ENCODE data around the gene ZNF418. TPM values are rescaled to one million over a fixed set of nuclear protein-coding genes. Genes with fewer than 3 reads are reported as not detected.

ZNF418 gene
- total RNA-seq, 1 experiment from 2014 or later: 0.04 TPM

DNA sequence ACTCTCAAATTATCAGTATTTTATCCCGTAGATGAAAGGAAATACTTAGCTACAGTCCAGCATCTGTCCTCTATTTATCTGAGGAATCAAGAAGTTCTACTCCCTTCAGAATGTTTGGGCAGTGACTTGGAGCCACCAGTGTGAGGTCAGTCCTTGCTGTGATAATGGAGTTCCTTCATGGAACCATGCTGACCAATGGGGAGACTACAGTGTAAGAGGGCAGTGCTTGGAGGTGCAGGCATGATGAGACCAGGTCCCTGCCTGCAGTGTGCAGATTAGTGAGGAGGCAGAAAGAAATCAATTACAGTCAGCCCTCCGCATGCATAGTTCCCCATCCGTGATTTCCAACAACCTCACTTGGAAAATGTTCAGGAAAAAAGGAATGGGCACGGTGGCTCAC is 39.2 kb upstream of the ZNF418 start, which contains the start of gene C19orf18:
C19orf18 (minus strand) TSS at position 101 of the 400 bp plus-strand sequence. CDS start 102 bp downstream, outside the sequence.
- no peak for TF ChIP-seq EZH2 (IDR thresholded peaks at IDR 0.05; ENCODE audit: low read length, unreplicated experiment)
- TF ChIP-seq, protein P1, sequence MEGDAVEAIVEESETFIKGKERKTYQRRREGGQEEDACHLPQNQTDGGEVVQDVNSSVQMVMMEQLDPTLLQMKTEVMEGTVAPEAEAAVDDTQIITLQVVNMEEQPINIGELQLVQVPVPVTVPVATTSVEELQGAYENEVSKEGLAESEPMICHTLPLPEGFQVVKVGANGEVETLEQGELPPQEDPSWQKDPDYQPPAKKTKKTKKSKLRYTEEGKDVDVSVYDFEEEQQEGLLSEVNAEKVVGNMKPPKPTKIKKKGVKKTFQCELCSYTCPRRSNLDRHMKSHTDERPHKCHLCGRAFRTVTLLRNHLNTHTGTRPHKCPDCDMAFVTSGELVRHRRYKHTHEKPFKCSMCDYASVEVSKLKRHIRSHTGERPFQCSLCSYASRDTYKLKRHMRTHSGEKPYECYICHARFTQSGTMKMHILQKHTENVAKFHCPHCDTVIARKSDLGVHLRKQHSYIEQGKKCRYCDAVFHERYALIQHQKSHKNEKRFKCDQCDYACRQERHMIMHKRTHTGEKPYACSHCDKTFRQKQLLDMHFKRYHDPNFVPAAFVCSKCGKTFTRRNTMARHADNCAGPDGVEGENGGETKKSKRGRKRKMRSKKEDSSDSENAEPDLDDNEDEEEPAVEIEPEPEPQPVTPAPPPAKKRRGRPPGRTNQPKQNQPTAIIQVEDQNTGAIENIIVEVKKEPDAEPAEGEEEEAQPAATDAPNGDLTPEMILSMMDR (conservative IDR thresholded peaks at IDR 0.05; ENCODE audit: low read depth, low read length): no peak
- TF ChIP-seq EZH2phosphoT487 (IDR thresholded peaks at IDR 0.05; ENCODE audit: borderline replicate concordance, low read length): no peak
- Histone ChIP-seq H3K27me3 (ENCODE audit: low read length) (no peaks in the 10 kb centered on the region), H3K9me3 (ENCODE audit: low read length) (peaks cover 81% of the 10 kb centered on the region), H3K4me3 (ENCODE audit: low read length) (no peak within 1 kb of the TSS; the same call in 1 of the 2 replicates), H2AFZ (ENCODE audit: low read length) (no peak within 1 kb of the TSS), H3K9me2 (replicated peaks; ENCODE audit: low read length) (no peaks in the 10 kb centered on the region), H3K36me3 (ENCODE audit: low read depth, low read length) (peaks cover 36% of the 10 kb centered on the region), H3K9ac (ENCODE audit: low read length) (no peak within 1 kb of the TSS), H3K79me2 (ENCODE audit: low read length) (no peaks in the 10 kb centered on the region), H4K20me1 (ENCODE audit: low read length) (no peaks in the 10 kb centered on the region), H3K27ac (ENCODE audit: low read length) (no peak within 1 kb of the TSS), H3F3A (ENCODE audit: low read length, unreplicated experiment) (no peaks in the 10 kb centered on the region), H3K4me1 (ENCODE audit: insufficient read depth, low read length) (no peaks in the 10 kb centered on the region), H3K4me2 (ENCODE audit: low read length) (no peak within 1 kb of the TSS)
- POLR2A ChIA-PET (ENCODE audit: unreplicated experiment): no interaction called here
- intact Hi-C loops (cut with micrococcal nuclease): no loop called here
- BruUV-seq (replicated peaks): no TSS peak
- no peak for ATAC-seq
- no peak for DNase-seq
- CTCF ChIA-PET: no interaction called here

DNA sequence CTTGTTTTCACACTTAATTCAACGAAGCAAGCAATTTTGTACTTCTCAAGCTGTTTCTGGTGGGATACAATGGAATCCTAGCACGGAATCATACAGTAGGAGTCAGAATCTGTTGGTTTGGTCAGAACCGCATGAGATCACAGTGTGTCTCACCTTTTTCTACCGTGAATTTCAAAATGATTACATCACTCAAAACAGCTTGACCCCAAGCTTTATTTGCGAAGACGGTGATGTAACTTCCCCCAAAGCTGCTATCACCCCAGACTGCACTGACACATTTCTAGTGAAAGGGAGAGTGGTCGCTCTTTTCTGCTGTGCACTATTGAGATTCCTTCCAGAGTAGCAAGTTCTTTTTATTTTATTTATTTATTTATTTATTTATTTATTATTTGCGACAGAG is 29.6 kb upstream of the ZNF418 start:
- H3K9me3 ChIP-seq (ENCODE audit: low read length): peaks cover 43% of the 10 kb centered on the region
- intact Hi-C loops (cut with micrococcal nuclease): no loop called here
- no peaks in the 10 kb centered on the region for H3K79me2 ChIP-seq (ENCODE audit: low read length)
- H2AFZ ChIP-seq (ENCODE audit: low read length): no peak overlapping the region
- no peaks in the 10 kb centered on the region for H3K9me2 ChIP-seq (replicated peaks; ENCODE audit: low read length)
- ATAC-seq: no peak
- no peaks in the 10 kb centered on the region for H3K4me1 ChIP-seq (ENCODE audit: insufficient read depth, low read length)
- no peak overlapping the region for H3K4me3 ChIP-seq (ENCODE audit: low read length)
- CTCF ChIA-PET: no interaction called here
- H3K27me3 ChIP-seq (ENCODE audit: low read length): no peaks in the 10 kb centered on the region
- BruUV-seq (replicated peaks): no TSS peak
- H3F3A ChIP-seq (ENCODE audit: low read length, unreplicated experiment): no peaks in the 10 kb centered on the region
- H3K27ac ChIP-seq (ENCODE audit: low read length): no peak overlapping the region
- no peak overlapping the region for H3K4me2 ChIP-seq (ENCODE audit: low read length)
- POLR2A ChIA-PET (ENCODE audit: unreplicated experiment): no interaction called here
- no peak for TF ChIP-seq EZH2 (IDR thresholded peaks at IDR 0.05; ENCODE audit: low read length, unreplicated experiment)
- TF ChIP-seq, protein P1 (conservative IDR thresholded peaks at IDR 0.05; ENCODE audit: low read depth, low read length): no peak
- no peak for TF ChIP-seq EZH2phosphoT487 (IDR thresholded peaks at IDR 0.05; ENCODE audit: borderline replicate concordance, low read length)
- no peaks in the 10 kb centered on the region for H4K20me1 ChIP-seq (ENCODE audit: low read length)
- H3K9ac ChIP-seq (ENCODE audit: low read length): no peak overlapping the region
- no peak for DNase-seq
- H3K36me3 ChIP-seq (ENCODE audit: low read depth, low read length): no peaks in the 10 kb centered on the region; the same call in 1 of the 2 replicates

DNA sequence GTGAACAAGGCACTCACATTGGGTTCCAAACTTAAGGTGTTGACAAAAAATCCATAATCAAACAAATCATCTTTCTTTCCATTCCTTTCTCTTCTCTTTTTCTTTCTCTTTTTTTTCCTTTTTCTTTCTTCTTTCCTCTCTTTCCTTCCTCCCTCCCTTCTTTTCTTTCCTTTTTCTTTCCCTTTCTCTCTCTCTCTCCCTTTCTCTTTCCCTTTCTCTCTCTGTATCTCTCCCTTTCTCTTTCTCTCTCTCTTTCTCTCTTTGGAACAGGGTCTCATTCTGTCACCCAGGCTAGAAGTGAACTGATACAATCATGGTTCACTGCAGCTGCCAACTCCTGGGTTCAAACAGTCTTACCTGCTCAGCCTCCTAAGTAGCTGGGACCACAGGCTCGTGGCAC is 26.6 kb upstream of the ZNF418 start:
- Histone ChIP-seq H3K4me3 (ENCODE audit: low read length) (no peak overlapping the region), H3K9me3 (ENCODE audit: low read length) (peaks cover 46% of the 10 kb centered on the region), H3K9ac (ENCODE audit: low read length) (no peak overlapping the region), H3K79me2 (ENCODE audit: low read length) (no peaks in the 10 kb centered on the region), H3F3A (ENCODE audit: low read length, unreplicated experiment) (no peaks in the 10 kb centered on the region), H4K20me1 (ENCODE audit: low read length) (no peaks in the 10 kb centered on the region), H2AFZ (ENCODE audit: low read length) (no peak overlapping the region), H3K4me1 (ENCODE audit: insufficient read depth, low read length) (no peaks in the 10 kb centered on the region), H3K4me2 (ENCODE audit: low read length) (no peak overlapping the region), H3K27ac (ENCODE audit: low read length) (no peak overlapping the region), H3K36me3 (ENCODE audit: low read depth, low read length) (no peaks in the 10 kb centered on the region; the same call in 1 of the 2 replicates), H3K9me2 (replicated peaks; ENCODE audit: low read length) (no peaks in the 10 kb centered on the region), H3K27me3 (ENCODE audit: low read length) (no peaks in the 10 kb centered on the region)
- BruUV-seq (replicated peaks): no TSS peak
- DNase-seq: no peak
- ChIA-PET CTCF (no interaction called here), POLR2A (ENCODE audit: unreplicated experiment) (no interaction called here)
- intact Hi-C loops (cut with micrococcal nuclease): no loop called here
- TF ChIP-seq, protein P1 (conservative IDR thresholded peaks at IDR 0.05; ENCODE audit: low read depth, low read length): no peak
- TF ChIP-seq EZH2 (IDR thresholded peaks at IDR 0.05; ENCODE audit: low read length, unreplicated experiment) (no peak), EZH2phosphoT487 (IDR thresholded peaks at IDR 0.05; ENCODE audit: borderline replicate concordance, low read length) (no peak)
- ATAC-seq: no peak
